DMS 273 treated with DMSO at 0.1 percent for 48 hours (cell line): ENCODE results near the gene SORL1.
"Not testable (repeated sequence)": the region's sequence is repeated elsewhere in the genome, so short reads cannot be mapped to it uniquely, and the experiment has no call there.

Experiments
- DNase-seq: peaks from one replicate; lab custom pipeline; 2025; lab: John Stamatoyannopoulos, UW

SORL1 gene

DNA sequence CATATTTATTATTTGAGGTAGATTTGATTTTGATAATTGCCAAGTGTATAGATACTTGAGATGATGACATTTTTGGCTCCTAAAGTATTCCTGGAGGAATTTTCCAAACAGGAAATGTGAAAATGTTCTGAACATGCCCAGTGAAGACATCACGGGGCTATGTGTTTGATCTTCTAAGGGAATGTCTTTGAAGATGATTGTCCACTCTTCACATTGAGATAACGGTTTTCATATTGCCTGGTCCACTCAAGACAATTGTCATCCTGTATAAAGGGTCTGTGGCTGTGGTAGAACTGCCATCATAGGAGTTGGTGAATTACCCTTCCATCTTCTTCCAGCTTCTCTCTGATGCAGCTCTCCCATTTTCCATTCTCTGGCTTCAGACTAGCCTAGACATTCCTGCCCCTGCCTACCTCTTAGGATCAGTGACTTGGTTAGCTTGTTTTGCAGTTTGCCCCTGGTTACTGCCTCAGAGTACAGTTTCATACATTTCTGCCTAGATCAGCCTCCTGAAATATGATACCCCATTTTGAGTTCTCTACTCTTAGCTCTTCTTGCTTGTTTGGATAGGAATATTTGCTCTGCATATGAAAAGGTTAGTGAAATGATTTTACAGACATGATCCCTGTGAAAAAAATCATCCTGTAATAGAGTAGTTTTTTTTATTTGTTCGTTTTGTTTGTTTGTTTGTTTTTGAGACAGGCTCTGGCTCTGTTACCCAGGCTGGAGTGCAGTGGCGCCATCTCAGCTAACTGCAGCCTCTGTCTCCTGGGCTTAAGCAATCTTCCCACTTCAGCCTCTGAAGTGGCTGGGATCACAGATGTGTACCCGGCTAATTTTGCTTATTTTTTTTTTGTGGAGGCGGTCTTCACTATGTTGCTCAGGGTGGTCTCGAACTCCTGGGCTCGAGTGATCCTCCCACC, 112.0 kb downstream of the SORL1 start:
- no peak for DNase-seq

DNA sequence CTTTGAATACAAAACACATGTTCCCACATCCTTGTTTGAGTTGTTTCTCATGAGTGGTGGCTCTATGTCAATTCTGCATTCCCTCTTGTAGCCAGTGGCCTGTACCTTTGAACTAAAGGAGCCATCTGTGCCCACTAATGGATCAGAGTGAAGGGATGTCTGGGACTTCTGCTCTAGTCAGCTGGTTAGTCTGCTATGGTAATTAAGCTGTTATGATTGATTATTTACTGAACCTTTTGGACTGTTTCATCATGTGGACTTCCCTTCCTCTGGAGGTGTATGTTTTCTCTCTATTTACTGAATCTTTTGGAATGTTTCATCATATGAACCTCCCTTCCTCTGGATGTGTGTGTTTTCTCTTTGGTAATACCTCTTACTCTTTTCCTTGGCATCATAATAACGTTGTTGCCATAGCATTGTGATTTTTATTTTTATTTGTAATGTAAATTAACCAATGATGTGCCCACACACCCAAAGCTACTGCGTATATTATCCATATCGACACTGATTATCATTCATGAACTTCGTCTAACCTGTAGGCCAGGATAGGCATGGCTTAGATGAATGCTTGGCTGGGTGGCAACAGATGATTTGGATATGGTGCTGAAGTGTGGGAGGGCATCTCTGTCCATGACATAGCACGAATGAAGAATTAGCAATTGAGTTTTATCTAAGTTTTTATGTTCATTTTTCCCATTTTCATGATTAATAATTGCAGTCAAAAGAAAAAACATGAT, 113.0 kb downstream of the SORL1 start:
- no peak for DNase-seq

DNA sequence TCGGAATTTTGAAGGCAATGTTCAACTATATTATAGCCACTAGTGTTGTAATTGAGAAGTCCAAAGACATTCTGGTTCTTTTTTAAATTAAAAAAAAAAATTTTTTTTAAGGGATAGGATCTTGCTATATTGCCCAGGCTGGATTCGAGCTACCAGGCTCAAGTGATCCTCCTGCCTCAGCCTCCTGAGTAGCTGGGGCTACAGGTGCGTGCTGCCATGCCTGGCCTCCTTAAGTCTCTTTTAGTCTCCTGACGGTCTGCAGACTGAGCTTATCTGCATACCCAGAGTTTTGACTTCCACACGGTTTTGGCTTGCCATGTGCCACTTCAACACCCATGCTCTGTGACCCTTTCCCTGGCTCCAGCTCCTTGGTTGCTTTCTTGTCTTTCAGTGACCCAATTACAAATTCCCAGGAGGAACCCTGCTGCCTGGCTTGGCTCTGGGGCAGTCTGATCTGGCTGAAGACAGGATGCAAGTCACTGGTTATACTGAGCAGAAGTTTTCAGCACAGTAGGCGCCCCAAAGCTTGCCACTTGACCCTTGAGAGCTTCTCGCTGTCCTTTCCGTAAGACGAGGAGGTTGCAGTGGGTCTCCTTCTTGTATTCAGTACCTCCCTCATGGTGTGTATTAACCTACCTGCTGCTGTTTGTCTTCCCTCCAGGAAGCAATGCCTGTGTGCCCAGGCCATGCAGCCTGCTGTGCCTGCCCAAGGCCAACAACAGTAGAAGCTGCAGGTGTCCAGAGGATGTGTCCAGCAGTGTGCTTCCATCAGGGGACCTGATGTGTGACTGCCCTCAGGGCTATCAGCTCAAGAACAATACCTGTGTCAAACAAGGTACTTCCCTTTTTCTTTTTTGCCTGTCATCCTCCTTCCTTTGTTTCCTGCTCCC, 114.4 kb downstream of the SORL1 start:
- DNase-seq, result no peak

DNA sequence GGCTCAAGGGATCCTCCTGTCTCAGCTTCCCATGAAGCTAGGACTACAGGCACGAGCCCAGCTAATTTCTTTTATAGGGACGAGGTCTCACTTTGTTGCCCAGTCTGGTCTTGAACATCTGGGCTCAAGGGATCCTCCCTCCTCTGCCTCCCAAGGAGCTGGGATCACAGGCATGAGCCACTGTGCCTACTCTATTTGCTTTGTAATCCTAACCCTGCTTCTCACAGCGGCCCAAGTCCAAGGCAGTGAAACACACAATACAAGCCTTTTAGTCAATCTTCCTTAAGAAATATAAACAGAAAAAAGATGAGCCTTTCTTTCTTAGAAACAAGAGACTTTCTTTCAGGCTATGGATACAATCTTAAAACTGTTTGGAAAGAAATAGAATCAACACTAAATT, 115.9 kb downstream of the SORL1 start:
- no peak for DNase-seq

DNA sequence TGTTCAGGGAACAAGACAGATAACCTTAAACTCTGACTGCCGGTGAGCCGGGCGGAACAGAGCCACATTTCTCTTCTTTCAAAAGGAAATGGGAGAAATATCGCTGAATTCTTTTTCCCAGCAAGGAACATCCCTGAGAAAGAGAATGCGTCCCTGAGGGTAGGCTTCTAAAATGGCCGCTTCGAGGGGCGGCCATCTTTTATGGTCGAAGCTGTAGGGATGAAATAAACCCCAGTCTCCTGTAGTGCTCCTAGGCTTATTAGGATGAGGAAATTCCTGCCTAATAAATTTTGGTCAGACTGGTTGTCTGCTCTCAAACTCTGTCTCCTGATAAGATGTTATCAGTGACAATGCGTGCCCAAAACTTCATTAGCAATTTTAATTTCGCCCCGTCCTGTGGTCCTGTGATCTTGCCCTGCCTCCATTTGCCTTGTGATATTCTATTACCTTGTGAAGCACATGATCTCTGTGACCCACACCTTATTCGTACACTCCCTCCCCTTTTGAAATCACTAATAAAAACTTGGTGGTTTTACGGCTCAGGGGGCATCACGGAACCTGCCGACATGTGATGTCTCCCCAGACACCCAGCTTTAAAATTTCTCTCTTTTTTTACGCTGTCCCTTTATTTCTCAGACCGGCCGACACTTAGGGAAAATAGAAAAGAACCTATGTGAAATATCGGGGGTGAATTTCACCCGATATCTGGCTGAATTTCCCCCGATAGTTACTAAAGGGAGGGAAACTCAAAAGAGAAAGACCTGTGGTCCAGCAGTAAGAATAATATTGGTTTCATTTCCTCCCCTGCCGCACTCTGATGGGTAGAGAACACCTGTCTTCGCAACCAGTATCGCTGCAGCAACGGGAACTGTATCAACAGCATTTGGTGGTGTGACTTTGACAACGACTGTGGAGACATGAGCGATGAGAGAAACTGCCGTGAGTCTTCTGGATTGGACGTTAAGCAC, 117.5 kb downstream of the SORL1 start:
- DNase-seq, result not testable (repeated sequence)

DNA sequence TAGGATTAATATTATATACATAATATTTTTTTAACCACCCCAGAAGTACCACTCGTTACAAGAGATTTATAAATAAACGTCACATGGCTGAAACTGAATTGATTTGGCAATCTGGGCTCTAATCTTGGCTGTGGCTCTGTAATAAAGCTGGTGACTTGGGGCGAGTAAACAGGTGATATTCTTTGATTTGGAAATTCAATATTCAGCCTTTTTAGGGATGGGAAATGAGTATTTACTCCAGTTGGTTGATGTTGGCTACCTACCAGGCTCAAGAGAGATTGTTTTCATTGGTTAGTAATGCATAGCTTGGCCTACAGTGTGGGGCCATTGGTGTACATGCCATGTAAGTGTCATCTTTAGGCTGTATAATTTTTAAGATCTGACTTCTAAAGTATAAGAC, 118.3 kb downstream of the SORL1 start:
- no peak for DNase-seq

DNA sequence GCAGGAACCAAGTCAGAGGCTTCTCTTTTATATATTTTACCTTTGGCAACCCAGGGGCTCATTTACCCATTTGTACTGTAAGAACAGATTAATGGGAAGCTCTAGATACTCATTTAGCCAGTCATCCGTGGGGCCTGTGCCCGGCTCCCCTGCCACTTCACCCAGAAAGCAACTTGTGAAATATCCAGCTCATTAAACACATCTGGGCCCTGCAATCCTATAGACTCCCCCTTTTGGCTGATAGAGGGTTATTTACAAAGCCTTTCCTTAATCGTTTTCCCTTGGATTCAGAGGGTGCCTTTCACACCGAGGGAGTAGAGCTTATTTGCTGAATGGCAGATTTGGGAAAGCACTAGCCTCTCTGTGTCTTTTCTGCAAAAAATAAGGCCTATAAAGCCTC, 119.4 kb downstream of the SORL1 start:
- DNase-seq, result no peak

DNA sequence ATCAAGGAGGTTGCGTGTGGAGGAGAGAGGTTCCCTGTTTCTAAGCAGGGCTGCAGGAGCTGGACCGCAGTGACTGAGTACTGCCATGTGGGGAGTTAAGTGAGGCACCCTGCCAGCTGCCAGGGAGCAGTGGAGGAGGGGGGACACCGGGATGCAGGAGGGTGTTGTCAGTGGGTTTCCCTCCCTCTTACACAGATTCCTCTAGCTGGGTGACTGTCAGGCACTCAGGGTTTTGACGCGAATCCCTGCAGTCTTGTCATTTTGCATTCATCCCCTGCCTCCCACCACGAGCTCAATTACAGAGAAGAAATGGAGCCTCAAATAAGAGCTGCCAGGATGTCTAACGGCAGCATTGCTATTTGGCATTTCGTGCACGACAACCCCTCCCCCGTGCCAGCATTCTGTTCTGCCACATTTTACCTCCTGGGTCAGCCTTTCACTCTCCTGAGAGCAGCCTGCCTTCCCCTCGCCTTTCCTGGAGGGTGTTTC, 120.5 kb downstream of the SORL1 start:
- DNase-seq, result no peak

DNA sequence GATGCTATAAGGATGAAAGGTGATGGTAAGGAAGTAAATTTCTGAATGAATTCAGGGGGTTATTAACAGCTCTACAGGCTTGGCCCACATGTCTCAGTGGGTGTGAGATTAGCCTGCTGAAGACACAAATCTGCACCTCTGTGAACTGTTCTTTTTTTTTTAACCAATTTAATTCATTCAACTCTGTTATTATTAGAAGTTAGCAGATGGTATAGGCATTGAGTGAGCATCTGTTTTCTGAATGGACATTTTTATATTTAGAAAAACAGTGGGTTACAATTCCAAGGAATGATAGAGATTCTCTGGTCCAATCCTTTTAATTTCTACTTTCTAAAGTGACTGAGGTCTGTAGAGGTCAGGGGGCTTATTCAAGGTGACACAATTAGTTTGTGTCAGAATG, 122.7 kb downstream of the SORL1 start:
- peak; percentile 55 for DNase-seq

DNA sequence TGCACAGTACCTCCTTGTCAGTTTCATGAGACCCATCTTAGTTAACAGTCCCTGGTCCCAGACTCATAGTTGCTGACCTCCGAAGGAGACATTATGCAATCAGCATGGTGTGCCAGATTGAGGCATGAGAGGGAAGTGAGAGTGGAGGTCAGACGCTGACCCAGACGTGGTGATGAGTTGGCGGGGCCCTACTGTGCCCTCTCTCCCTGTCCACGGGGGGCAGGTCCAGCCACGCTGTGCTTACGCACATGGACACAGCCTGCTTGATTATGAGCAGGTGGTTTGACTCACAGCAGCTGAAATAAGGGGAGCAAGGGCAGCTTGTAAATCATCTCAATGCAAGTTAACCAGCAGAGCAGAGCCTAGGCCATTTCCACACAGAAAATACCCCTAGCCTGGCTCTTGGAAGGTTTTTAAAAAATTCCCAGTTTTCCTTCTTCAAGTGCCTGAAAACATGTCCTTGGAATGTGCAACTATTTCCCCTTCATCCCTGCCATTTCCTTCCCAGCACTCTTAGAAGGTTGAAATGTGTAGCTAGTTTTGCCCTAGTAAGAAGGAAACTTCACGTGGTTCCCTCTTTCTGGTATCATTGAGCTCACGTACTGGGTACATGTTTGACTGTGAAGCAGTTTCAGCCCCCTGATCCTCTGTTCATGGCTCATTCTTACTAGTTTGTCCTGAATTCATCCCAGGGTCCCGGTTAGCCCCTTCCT, 123.3 kb downstream of the SORL1 start:
- no peak for DNase-seq

DNA sequence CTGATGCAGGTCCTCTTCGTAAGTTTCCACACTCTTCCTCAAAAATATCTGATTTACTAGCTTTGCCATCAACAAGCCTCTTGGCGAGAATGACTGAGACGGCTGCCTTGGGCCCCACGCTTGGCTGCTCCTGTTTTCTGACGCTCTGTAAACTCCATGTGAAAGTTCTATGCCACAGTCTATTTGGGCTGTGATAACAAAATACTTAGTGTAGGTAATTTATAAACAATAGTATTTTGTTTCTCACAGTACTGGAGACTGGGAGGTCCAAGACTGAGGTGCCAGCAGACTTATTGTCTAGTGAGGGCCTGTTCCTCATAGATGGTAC, 123.8 kb downstream of the SORL1 start:
- DNase-seq, result no peak

DNA sequence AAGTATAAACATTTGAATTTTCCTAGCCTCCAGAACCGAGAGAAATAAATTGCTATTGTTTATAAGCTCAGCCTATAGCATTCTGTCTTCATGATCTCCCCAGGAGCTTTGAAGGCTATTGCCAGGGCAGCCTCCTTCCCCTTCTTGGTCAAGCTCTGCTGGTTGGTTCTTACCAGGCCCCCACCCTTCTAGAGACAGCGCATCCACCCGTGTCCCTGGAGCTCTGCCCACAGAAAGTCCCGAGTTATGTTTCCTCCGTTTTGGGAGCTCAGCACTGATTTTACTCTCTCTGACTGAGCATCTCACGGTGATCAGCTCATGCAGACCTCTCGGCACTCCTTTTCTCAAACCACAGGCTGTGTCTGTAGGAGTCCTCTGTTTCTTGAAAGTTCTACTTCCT, 124.4 kb downstream of the SORL1 start:
- DNase-seq, result no peak

DNA sequence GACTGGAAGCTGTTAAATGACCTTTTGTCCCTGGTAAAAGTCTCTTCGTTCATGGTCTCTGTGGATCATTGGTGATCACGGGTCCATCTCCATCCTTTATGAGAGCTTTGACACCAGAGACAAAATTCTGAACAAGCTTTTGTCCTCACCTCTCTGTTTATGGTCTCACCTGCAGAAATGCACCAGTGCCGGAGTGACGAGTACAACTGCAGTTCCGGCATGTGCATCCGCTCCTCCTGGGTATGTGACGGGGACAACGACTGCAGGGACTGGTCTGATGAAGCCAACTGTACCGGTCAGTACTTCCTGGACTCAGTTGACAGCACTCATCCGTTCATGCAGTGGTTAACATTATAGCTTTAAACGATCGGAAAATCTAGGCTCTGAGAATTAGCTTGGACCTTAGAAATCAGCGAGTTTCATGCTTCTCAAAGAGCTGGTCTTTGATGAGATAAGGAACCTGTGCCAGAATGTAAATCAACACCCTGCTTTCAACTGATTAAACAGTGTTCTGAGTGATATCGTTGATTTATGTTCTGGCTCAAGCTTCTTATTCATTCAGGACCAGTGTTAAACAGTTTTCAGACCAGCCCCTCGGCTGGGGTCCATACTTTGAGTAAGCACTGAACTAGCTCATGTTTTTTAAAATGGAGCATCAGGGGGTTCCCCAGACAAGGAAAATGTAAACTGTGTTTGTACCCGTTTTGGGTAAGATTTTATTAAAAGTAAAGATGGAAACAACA, 125.2 kb downstream of the SORL1 start:
- DNase-seq, result no peak

DNA sequence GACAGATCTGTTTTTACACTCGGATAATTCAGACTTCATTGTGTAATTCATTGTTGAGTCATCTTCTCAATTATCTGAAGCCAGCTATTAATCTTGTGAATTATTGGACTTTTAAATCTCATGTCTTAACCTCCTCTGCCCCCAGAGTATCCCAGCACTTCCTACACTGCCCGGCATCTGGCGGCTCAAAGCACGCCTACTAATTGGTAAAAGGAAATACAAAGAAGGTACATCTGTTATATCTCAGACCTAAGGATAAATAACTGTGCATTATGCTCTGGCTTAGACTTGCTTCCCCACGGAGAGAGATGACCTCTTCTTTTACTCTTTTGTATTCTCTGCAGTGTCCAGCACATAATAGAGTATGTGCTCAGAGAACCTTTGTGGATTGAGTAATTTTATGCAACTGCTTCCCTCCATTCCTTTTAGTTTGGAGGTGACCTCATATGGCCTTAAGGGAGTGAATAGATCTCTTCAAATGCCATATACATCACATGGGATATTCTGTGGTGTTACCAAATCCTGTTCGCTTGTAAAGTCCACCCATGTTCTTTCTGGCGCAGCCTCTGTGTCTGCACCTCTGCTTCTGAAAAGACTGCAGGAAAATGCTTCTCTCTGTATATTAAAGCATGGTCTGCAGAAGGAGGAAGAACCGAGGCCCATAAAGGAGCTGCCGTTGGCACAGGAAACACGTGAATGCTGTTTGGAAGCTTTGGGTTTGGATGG, 126.3 kb downstream of the SORL1 start:
- no peak for DNase-seq

DNA sequence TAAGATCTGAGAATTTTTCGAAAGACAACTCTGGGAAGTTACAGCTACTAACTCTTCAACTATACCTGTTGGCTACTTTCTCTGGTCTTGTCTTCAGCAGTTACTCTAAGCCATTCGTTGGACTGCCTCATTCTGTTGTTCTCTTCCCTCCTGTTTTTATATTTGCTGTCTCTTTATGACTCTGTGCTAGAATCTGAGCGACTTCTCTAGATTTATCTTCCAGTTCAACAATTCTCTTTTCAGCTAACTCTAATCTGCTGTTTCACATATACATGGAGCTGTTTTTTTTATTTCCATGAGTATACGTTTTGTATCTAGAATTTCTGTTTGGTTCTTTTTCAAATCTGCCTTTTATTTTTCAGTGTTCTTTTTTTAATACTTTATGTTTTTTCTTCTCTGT, 128.0 kb downstream of the SORL1 start:
- DNase-seq, result no peak

DNA sequence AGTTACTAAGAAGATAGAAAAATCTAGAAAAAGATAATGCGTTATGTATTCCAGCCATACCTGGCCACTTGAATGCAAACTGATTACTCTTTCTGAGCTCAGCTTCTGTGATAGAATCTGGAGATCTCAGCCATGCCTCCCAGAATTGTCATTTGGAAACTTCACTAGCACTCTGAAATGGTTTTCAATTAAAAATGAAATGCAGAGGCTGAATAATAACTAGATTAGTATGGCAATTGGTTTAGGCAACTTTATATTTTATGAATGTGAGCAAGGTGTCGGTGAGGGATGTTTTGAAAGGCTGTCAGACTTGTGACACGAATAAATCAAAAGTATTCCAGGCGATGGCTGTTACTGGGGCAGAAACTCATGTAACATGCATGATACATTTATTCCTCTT, 129.5 kb downstream of the SORL1 start:
- DNase-seq, result no peak

DNA sequence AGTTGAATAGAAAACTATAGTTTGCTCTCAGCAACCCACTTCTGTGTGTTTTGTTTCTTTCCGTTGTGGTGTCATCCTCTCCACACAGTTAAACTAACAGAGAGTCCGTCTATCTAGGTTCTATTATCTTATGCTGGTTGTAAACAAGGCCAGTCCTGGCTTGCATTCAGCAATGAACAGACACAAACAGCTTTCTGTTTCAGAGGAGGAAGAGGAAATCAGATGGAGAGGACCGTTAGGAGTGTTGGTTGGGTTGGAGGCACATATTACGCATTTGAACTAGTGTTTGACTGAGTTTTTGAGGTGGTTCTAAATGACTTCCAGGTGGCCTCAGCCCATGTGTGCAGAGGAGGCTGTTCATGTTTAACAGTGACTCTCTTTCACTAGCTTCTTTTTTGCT, 130.2 kb downstream of the SORL1 start:
- DNase-seq, result no peak

DNA sequence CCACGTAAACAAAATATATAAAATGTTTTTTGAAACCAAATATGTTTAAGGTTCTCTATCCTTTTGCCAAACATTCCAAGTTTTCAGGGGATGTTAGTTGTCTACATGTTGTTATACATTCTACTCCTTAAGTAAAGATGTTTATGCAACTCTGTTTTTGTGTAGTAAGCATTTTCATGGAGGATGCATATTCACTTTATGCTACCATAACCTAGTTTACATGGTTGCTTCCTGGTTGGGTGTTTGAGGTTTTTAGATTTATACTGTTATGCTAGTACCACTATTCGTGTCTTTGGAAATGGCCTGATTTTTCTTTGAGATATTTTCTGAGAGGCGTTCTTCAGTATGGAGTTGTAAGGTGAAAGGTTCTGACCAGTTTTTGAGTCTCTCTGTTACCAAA, 131.7 kb downstream of the SORL1 start:
- DNase-seq, result no peak

DNA sequence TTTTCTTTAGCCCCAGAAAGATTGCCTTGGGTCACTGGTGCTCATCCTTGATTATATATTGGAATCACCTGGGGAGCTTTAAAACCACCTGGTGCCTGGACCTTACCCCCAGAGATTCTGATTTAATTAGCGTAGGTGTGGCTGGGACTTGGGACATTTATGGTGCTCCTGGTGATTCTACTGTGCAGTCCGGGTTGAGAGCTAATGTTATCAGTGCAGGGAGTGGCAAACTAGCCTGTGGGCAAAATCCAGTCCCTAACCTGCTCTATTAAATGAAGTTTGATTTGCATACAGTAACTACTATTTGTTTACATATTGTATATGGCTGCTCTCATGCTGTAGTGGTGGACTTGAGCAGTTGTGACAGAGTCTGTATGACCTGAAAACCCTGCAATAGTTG, 134.6 kb downstream of the SORL1 start:
- DNase-seq, result no peak
